SU-DHL-6 (cell line): ENCODE results near the gene TNS3.

Experiments
- H2AFZ ChIP-seq: fragments of 200-600 bp; sonication (generic); 2 replicates; pipeline ENCODE4 v1.6.1; 2014; ENCODE audit warnings: low read depth, mild to moderate bottlenecking, moderate library complexity, mixed read lengths, antibody characterized with exemption, low read length; ENCODE audit not compliant: severe bottlenecking
- H3F3A ChIP-seq: fragments of 200-600 bp; shearing (Covaris generic); 2 replicates; pipeline ENCODE4 v1.6.0; 2016; ENCODE audit warnings: antibody characterized with exemption, mild to moderate bottlenecking; ENCODE audit not compliant: insufficient read depth
- H3K27ac ChIP-seq: fragments of 200-600 bp; sonication (generic); 2 replicates; pipeline ENCODE4 v1.5.1; 2016; ENCODE audit warnings: low read depth, mild to moderate bottlenecking, low read length, moderate library complexity, mixed read lengths
- H3K27me3 ChIP-seq: fragments of 200-600 bp; sonication (generic), shearing (Covaris generic); 2 replicates; pipeline ENCODE4 v1.6.0; 2014; ENCODE audit warnings: mild to moderate bottlenecking, low read length
- H3K36me3 ChIP-seq: fragments of 200-600 bp; sonication (generic); 2 replicates; pipeline ENCODE4 v1.6.1; 2014; ENCODE audit warnings: mild to moderate bottlenecking, low read length, mixed read lengths
- H3K4me2 ChIP-seq: fragments of 300-600, 200-600 bp; shearing (Covaris generic), sonication (generic); 2 replicates; pipeline ENCODE4 v1.6.0; 2014; ENCODE audit warnings: low read length, low read depth, mild to moderate bottlenecking; ENCODE audit not compliant: poor library complexity, severe bottlenecking
- H3K4me3 ChIP-seq: fragments of 200-600 bp; sonication (generic); 2 replicates; pipeline ENCODE4 v1.5.1; 2014; ENCODE audit warnings: antibody characterized with exemption, low read length, mild to moderate bottlenecking, mixed read lengths; ENCODE audit not compliant: insufficient read depth, poor library complexity, severe bottlenecking
- H3K79me2 ChIP-seq: fragments of 200-600 bp; sonication (generic); 2 replicates; pipeline ENCODE4 v1.6.1; 2014; ENCODE audit warnings: mild to moderate bottlenecking, low read length, moderate library complexity; ENCODE audit not compliant: insufficient read depth
- H3K9ac ChIP-seq: fragments of 200-600 bp; sonication (generic); 2 replicates; pipeline ENCODE4 v1.7.0; 2014; ENCODE audit warnings: mild to moderate bottlenecking, low read length
- H3K9me2 ChIP-seq: fragments of 200-600 bp; sonication (generic); replicated peaks from 2 replicates; pipeline ENCODE4 v1.6.1; 2014; ENCODE audit warnings: low read length; ENCODE audit not compliant: insufficient read depth
- H3K9me3 ChIP-seq: fragments of 200-600 bp; sonication (generic); 2 replicates; pipeline ENCODE4 v1.6.1; 2014; ENCODE audit warnings: low read length, mixed read lengths; ENCODE audit not compliant: insufficient read depth
- H4K20me1 ChIP-seq: fragments of 200-600 bp; sonication (generic); 2 replicates; pipeline ENCODE4 v1.6.1; 2014; ENCODE audit warnings: low read depth, mild to moderate bottlenecking, antibody characterized with exemption, low read length, moderate library complexity, mixed read lengths
- CTCF ChIP-seq: fragments of 200-600 bp; sonication (generic); IDR thresholded peaks from one replicate; pipeline ENCODE4 v1.5.1; 2017; ENCODE audit warnings: antibody characterized with exemption, mild to moderate bottlenecking, low read length, moderate library complexity; ENCODE audit not compliant: insufficient read depth, poor library complexity, severe bottlenecking
- EZH2phosphoT487 ChIP-seq: fragments of 200-600 bp; sonication (generic), shearing (Covaris generic); conservative IDR thresholded peaks from 2 replicates; pipeline ENCODE4 v1.6.1; 2018; ENCODE audit warnings: mild to moderate bottlenecking, antibody characterized with exemption, low read length, moderate library complexity, mixed read lengths

Gene TNS3

GRCh38 chr7:47432671-47433563 lies 149.0 kb downstream of the TNS3 start:
- no peaks in the 10 kb centered on the region for H4K20me1 ChIP-seq
- H3K79me2 ChIP-seq, result no peaks in the 10 kb centered on the region

DNA sequence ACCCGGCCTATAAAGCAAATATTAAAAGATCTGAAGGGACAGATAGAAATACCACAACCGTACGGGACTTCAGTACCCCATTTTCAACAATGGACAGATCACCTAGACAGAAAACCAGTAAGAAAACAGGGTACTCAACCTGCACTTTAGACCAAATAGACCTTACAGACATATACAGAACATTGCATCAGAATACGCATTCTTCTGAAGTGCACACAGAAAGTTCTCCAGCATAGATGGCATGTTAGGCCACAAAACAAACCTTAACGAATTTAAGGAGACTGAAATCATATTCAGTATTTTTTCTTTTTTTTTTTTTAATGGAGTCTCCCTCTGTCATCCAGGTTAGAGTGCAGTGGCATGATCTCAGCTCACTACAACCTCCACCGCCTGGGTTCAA lies 151.5 kb downstream of the TNS3 start:
- no peak overlapping the region for H3K4me3 ChIP-seq
- H3K4me2 ChIP-seq, result no peak overlapping the region
- no peaks in the 10 kb centered on the region for H4K20me1 ChIP-seq
- H3K27ac ChIP-seq, result no peak overlapping the region
- TF ChIP-seq CTCF (no peak), EZH2phosphoT487 (no peak)
- H3K9me3 ChIP-seq, result no peaks in the 10 kb centered on the region
- no peak overlapping the region for H3K9ac ChIP-seq
- no peaks in the 10 kb centered on the region for H3K79me2 ChIP-seq
- H3K9me2 ChIP-seq, result no peaks in the 10 kb centered on the region
- no peak overlapping the region for H2AFZ ChIP-seq
- H3K36me3 ChIP-seq, result no peaks in the 10 kb centered on the region
- no peaks in the 10 kb centered on the region for H3F3A ChIP-seq
- H3K27me3 ChIP-seq, result no peaks in the 10 kb centered on the region

More at GRCh38 chr7:47432671-47433563, 149.0 kb downstream of the TNS3 start:
- TF ChIP-seq EZH2phosphoT487 (no peak), CTCF (no peak)
- no peak overlapping the region for H2AFZ ChIP-seq
- no peak overlapping the region for H3K4me3 ChIP-seq
- H3K4me2 ChIP-seq, result no peak overlapping the region
- no peaks in the 10 kb centered on the region for H3F3A ChIP-seq
- H3K36me3 ChIP-seq, result no peaks in the 10 kb centered on the region; the same call in 1 of the 2 replicates
- no peak overlapping the region for H3K27ac ChIP-seq
- H3K27me3 ChIP-seq, result no peaks in the 10 kb centered on the region
- H3K9me2 ChIP-seq, result no peaks in the 10 kb centered on the region
- H3K9ac ChIP-seq, result no peak overlapping the region
- no peaks in the 10 kb centered on the region for H3K9me3 ChIP-seq

- no peak overlapping the region for H3K9ac ChIP-seq
- H3K79me2 ChIP-seq, result no peaks in the 10 kb centered on the region
- no peak overlapping the region for H3K4me2 ChIP-seq
- H3K9me3 ChIP-seq, result no peaks in the 10 kb centered on the region
- no peaks in the 10 kb centered on the region for H3F3A ChIP-seq
- TF ChIP-seq CTCF, result no peak
- TF ChIP-seq EZH2phosphoT487, result no peak
- H3K27ac ChIP-seq, result no peak overlapping the region
- no peak overlapping the region for H3K4me3 ChIP-seq
- no peak overlapping the region for H2AFZ ChIP-seq
- no peaks in the 10 kb centered on the region for H3K27me3 ChIP-seq
- no peaks in the 10 kb centered on the region for H3K36me3 ChIP-seq
- no peaks in the 10 kb centered on the region for H4K20me1 ChIP-seq
- no peaks in the 10 kb centered on the region for H3K9me2 ChIP-seq
These were observed 153.0 kb downstream of the TNS3 start for GRCh38 chr7:47428768-47429472.
